Astrocyte of the hippocampus (primary cell): ENCODE data around the gene LETM1.

Source experiments
- DNase-seq: peaks from one replicate; pipeline ENCODE4 v3.0.0; 2011; ENCODE audit warnings: low read depth, low spot score

The LETM1 gene

DNA sequence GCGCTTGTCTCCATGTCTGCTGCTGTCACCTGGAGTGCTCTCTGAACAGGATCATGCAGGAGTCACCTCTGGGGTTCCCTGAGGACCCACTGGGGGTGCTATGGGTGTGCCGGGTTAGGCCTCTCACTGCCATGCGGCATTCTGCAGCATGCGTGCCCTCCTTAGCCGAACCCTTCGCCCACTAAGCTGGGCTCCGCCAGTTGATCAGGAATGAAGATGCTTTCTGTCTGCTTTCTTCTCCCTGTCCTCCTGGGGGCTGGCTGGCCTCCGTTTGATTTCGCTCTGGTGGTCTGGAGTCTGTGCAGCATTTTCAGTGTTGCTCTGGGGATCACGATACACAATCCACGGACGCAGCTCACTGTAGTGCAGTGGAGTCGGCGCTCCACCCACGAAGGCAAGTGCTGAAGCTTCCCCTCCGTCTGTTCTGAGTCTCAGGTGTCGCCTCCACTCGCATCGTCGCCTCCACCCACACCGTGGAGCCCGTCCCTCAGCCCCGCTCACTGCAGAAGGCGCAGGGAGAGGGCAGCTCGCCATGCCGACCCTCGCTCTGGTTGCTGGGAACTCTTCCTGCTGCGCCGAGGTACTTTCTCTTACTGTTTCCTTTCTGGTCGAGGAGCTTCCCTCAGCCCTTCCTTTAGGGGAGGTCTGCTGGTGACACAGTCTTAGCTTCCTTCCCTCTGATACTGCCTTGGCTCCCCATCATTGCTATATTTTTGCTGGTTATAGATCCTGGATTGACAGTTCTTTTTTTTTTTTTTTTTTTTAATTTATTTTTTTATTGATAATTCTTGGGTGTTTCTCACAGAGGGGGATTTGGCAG, 29.2 kb downstream of the LETM1 start:
- no peak for DNase-seq

DNA sequence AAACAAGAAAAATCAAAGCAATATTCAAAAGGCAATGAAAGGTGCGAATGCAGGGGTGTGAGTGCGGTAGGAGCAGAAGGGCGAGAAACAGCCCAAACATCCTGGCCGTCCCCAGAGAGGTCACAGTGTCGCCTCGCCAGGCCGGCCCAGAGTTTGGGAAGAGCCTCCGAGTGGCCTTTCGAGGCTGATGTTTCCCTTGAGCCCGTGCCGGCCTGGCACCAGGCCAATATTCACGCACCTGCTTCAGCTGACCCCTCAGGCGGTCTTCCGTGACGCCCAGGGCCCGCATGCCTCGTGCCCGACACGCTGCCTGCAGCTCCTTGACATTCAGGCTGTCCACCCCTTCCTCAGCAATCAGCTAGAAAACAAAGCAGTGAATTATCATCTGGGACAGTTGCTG, 30.6 kb downstream of the LETM1 start:
- DNase-seq, result no peak

DNA sequence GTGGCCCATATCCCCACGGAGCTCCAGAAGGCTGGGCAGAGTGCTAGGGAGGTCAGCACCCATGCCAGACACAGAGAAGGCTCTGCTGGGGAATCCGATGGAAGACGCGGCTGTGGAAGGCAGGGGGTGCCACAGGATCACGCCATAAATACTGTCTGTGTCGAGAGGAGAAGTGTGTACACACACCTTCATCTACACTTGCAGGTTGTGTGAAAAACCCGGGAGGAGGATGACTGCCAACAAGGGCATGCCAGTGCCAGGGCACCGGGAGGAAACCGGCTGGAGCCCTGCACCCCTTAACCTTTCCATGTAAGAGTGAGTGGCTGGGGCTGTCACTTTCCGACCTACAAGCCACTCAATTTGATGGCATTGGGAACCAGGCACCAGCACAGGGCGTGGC, 31.2 kb downstream of the LETM1 start:
- DNase-seq, result no peak

DNA sequence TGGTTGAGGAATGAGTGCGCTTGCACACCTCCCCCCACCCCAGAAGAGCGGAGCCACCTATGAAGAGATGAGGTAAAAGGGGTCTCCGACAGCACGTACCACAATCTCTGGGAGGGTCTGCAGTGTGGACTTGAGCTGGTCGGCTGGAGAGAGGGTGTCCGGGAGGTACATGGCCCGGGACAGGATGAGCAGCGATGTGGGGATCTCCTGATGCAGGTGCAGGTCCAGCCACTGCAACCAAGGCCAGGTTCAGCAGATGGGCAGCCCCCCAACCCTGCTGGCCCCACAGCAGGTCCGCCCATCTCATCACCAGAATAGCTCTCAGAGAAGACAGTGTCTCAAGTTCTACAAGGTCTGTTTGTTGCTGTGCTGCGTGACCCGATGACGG, 32.4 kb downstream of the LETM1 start:
- DNase-seq, result no peak

DNA sequence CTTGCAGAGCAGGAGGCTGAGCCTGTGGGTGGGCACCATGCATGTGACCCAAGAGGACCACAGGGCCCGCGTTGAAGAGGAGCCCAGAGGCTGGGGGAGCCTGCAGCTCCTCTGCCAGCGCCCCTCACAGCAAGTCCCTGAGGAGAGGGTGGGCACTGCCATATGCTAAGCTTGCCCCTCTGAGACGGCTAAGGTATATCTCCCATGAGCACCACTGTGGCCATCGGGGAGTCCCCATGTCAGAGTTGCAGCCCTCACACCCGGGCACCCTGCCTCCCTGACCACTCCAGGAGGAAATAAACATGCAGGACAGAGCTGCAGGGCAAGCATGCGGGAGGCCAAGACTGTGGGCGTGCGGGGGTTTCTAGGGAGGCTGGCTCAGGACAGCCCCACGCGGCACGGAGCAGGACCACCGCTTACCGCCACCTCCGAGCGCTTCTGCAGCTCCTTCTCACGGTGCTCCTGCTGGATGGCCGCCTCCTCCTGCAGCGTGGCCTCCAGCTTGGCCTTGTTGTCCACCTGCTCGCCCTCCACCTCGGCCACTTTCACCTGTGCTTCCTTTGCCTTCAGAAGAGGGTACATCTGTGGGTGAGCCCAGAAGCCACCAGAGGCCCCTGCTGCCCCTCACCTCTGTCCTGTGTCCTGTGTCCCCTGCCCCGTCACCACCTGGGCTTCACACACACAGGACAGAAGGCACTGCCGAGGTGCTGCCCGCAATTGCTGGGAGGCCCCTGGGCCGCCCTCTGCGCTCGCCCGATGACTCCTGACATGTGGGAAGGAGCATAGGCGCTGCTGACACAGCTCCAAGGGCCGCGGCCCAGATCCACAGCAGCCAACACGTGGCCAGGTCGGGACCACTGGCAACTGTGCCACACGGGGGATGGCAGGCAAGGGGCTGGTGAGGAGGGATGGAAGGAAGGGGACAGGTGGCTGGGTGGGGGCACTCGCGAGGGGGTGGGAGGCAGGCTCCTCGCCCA, 33.1 kb downstream of the LETM1 start:
- no peak for DNase-seq

DNA sequence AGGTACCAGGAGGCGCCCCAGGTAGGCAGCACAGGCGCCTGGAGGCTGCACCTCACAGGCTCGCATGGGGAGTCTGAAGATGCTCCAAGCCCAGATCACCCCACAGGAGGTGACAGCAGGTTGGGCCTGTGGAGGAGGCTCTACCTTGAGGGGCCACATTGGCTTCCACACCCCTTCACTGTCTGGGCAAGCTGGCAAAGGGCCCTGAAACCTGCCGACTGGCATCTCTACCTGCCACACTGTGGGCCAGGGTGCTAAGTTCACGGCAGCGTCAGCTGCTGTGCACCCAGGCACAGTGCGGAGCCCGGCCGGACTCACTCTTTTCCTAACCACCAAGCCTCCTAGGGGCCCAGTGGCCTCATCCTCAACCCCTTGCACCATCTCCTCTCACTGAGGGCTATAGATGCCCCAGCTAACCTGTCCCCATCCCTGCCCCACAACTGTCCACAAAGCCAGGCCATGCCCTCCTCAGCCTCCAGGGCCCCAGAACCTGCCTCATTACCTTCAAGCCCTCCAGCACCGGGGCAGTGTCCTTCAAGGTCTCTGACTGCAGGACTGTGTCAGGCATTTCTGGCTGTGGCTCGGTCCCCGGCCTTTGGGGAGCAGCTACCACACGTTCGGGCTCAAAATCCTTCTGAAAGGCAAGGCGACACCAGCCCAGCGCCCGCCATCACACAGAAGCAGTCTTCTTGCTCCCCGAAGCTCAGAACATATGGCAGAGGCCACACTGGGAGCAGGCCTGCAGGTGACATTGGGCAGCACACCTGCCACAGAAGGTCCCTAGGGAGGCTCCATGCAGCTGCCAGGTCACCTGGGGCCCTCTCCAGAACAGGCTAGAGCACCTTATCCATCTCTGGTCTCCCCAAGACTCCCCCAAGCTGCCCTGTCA, 34.0 kb downstream of the LETM1 start:
- DNase-seq, result no peak

DNA sequence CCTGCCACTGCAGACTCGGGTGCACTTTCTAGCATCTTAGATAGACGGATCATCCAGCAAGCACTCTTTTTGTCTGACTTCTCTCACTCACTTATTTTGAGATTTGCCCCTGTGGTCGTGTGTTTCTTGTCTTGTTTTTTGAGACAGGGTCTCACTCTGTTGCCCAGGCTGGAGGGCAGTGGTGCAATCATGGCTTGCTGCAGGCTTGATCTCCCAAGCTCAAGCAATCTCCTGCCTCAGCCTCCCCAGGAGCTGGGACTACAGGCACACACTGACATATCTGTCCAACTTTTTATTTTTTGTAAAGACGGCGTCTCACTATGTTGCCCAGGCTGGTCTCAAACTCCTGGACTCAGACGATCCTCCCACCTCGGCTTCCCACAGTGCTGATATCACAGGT, 36.1 kb downstream of the LETM1 start:
- DNase-seq, result no peak

DNA sequence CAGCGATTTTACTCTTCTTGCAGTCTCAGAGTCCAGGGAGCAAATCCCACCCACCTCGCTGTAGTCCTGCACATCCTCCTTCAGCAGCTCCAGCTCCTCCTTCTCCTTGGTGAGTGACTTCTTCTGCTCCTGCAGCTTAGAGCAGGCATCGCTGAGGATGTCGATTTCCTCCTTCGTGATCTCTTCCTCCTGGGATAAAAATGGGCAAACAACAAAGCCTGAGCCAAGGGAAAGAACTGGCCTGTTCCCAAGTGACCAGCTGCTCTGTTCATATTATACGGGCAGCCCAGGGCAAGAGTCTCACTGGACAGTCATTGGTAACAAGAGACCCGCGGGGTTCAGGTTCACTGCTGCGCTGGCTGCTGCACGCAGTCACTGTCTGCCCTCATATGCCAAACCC, 36.7 kb downstream of the LETM1 start:
- DNase-seq, result no peak

DNA sequence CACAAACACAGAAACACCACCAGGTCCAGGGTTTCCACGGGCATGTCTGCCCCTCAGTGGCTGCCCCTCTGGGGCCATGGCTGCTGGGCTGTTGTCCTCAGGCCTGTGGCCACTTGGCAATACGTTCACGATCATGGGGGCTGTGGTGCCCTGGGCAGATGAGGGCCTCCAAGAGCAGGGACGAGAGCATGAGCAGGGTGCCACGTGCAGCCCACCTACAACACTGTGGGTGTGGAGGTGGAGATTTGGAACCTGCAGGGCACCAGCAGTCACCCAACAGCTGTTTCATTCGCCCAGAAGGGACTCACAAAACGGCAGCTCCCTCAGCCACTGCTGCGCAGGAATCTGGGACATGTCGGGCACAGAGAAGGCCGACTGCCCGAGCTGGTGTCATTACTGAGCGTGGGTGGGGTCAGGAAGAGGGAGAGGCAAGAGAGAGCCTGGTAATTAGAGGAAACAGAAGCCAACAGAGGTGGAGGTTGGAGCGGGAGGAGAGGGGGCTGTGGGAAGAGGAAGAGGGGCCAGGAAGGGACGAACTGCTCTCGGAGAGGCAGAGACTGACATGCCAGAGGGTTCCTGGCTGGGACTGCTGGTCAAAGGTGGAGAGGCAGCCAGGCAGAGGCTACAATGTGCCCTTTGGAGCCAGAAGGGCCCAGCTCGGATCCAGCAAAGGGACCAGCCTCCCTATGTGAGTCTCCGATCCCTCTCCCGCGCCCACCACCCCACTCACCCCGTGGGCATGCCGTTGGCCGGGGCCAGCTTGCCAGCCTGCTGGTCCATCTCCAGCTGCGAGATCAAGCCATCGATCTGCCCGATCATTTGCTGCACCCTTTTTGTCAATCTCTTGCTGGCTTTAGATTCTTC, 39.7 kb downstream of the LETM1 start:
- no peak for DNase-seq

DNA sequence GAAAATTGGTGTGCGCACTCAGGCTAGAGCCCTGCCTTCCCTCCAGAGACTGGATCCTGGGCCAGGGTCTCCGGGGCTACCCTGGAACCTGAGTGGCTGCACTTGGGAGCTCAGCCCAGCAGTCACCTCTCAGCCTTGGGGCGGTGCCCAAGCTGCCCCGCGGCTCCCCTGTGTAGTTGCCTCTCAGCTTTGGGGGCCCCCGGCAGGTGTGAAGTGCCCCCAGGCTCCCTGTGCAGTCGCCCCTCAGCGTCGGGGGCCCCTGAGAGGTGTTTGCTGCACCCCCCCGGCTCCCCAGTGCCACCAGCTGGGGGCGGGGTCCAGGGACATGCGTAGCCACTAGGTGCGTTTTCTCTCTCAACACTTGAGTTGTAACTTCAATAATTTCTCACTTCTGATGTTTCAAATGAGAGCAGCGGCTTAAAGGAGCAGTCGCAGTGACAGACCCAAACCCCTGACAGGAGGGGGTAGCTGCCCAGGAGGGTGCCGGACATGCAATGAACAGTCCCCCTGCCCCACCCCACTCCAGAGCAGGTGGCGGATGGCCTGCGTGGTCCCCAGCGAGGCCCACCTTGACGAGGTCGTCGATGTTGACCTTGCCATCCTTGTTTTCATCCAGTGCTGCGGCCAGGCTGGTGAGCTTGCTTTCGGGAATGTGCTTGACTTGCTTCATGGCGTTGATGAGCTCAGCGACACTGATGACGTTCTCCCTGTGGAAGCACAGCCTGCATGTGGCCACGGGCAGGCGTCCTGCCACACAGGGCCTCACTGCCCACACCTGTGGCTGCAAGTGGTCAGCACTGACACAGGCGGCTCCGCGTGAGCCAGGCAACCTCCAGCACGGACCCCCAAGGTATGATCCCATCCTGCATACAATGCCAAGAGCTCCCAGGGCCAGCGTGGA, 40.6 kb downstream of the LETM1 start:
- DNase-seq, result no peak

DNA sequence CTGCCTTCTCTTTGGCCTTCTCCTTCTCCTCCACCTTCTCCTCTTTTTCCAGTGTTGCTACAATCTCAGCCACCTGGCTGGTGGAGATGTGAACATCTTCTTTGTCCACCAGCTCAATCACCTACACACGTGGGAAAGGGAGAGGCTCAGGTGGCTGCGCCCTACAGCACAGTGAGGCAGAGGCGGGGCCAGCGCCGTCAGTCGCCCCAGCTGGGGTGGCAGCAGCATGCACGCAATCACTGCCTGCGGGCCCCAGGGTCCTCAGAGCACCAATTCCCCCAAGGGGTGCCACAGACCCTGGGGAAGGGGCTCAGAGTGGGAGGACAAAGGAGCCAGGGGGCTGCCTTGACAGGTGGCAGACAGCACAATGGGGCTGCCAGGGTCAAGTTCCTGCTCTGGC, 41.5 kb downstream of the LETM1 start:
- DNase-seq, result no peak

DNA sequence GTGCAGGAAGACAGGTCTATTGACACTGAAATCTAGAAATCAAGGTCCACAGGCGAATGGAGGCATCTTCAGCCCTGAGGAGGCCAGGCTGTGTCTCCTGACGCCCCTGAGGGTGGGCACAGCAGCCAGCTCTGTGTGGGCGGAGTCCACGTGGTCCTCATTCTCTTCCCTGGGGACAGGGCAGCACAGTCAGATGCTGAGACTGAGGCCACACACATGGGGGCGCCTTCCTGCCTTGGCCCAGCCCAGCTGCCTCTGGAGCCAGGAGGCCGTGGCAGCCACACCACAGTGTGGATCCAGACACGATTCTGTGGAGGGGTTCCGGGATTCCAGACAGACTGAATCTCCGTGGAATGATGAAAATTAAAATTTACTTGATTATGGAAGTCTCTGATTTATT, 42.0 kb downstream of the LETM1 start:
- peak; percentile 23 for DNase-seq

DNA sequence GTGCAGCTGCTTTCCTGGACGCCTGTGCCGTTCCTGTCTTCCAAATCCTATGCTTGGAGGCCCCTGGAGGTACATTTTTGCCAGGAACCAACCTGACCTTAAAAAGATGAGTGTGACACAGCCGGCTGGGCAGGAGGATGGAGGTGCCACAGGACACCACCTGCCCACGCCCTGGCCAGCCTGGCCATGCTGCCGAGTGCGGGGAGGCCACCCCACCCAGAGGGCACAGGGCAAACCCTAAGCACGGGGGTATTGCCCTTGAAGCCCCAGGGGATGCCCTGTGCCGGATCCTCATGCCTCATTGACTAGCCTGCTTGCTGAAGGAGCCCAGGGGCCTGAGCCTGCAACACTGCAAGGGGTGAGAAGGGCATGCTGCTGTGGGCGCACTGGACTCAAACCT, 42.7 kb downstream of the LETM1 start:
- DNase-seq, result no peak

DNA sequence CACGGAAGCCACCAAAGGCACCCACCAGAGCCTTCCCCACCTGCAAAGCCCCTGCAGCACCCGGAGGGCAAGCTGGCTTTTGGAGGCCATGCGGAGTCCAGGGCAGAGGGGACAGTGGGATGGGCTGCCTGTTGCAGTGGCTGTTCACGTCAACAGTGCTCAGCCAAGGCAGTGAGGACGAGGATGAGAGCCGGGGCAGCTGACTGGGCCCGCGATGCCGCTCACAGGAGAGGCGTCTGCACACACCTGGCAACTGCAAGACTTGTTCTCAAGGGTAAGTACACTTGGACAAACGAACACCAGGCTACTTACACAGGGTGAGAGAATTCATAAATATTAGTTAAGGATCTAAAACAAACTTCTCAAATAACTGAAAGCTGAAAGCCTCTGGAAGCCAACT, 43.2 kb downstream of the LETM1 start:
- no peak for DNase-seq

DNA sequence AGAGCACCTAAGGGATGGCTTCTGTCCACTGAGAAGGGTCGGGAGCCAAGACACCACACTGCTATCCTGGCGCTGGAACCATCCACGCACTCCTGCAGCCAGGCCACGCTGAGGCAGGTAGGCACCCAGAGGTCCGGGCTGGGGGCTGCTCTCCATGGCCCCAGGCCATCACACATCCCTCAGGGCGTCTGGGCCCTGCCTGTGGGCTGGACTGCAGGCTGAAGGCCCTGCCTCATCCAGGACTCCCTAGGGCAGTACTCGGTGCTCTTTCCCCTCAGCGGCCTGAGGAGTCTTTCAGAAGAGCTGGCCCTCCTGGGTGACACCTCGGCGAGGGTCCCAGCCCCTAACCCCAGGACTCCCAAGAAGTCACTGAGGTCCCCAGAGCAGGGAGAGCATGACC, 45.2 kb downstream of the LETM1 start:
- DNase-seq, result no peak

DNA sequence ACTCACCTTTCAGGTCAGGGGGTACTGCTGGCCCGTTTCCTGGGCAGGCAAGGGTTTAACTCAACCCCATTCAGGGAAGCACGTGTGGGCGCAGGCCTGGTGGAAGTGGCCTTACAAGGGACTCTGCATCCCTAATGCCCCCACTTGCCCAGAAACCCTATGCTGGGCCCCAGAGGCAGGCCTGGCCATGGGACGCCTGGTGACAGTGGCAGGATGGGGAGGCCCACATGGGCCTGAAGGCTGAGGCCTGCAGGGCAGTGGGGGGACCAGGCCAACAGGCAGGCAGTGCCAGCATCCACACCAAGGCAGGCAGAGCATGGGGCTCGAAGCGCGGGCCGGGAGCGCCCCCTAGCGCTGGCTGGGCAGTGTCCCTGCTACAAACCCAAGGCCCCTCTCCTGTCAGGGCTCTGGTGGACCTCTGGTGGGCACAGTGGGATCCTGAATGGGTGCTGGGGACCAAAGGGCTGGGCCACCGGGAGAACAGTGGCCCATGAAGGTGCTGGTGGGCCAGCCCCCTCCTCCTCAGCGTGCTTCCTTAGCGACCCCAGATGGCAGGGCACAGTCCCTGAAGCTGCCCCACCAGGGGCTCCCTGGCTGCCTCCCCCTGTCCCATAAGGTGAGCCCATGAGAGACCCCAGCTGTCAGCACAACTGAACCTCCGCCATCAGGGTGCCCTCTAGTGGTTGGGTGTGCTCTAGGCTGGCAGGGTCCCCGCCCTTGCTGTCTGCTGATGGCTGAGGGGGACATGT, 46.0 kb downstream of the LETM1 start:
- peak; percentile 90 for DNase-seq

DNA sequence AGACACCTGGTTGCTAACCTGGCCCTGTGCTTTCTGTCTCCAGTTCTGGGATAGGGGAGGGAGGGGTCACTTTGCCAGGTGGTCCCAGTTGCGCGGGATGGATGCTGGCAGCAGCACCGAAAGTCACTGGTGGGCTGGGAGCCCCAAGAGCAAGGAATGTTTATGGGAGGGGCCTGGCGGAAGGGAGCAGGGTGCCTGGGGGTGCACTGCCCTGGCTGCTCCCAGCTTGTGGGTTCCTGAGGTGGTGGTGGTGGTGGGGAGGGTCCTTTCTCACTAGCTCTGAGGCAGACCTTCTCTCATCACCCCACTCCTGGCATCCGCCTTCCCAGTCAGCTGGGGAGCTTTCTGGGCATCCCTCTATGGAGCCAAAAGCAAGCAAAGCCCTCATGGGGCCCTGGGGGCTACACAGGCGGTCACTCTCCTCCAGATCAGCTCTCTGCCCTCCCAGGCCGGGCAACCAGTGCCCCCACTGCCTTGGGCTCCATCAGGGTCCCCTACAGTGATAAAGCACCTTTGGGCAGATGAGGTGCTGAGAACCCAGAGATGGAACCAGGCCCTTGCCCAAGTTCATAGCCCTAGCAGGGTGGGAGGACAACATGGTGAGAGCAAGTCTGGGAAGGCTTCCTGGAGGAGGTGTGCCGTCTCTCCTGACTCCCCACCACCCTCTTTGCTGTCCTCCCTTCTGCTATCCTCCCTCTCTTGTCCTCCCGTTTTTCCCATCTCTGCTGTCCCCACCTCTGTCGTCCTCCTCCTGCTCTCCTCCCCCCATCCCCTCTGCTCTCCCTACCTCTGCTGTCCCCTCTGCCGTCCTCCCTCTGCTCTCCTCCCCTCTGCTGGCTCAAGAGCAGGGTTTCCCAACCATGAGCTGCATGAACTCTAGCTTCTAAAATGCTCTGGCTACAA, 46.9 kb downstream of the LETM1 start:
- DNase-seq, result no peak

DNA sequence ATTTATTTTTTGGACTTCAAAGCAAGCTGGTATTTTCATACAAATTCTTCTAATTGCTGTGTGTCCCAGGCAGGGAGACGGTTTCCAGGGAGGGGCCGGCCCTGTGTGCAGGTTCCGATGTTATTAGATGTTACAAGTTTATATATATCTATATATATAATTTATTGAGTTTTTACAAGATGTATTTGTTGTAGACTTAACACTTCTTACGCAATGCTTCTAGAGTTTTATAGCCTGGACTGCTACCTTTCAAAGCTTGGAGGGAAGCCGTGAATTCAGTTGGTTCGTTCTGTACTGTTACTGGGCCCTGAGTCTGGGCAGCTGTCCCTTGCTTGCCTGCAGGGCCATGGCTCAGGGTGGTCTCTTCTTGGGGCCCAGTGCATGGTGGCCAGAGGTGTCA, 47.6 kb downstream of the LETM1 start:
- no peak for DNase-seq
